H1 (cell line): Measurements from ENCODE around the gene DOCK1. TPM values are rescaled to one million over a fixed set of nuclear protein-coding genes. Genes with fewer than 3 reads are reported as not detected.

ENCODE experiments used
- CTCF ChIA-PET: fragments of 300-600 bp; sonication (Branson Sonifier 250); formaldehyde crosslinking; loops from one replicate; lab custom pipeline; 2021; ENCODE audit not compliant: partially characterized antibody; lab: Charles Lee
- POLR2A ChIA-PET: fragments of 300-600 bp; sonication (Branson Sonifier 250); formaldehyde crosslinking; loops from one replicate; lab custom pipeline; 2021; ENCODE audit warnings: inconsistent platforms; ENCODE audit not compliant: partially characterized antibody; lab: Charles Lee
- DNase-seq, 2 experiments: peaks; one replicate each; pipeline versions ENCODE4 v3.0.0 to v3.0.0-alpha.2; 2010 to 2022; ENCODE audit warnings: low spot score in 2 of 2, low read depth in 1 of 2, mixed read lengths in 1 of 2
- FAIRE-seq: peaks from 2 replicates; lab custom pipeline; 2011; peaks lifted over from hg19 to GRCh38; lab: Jason Lieb, UNC
- H2AFZ ChIP-seq: 2 replicates; pipeline ENCODE4 v1.8.1; 2012; ENCODE audit warnings: low read length, inconsistent platforms
- H2AK5ac ChIP-seq: 2 replicates; pipeline ENCODE4 v1.6.1; 2013; ENCODE audit warnings: low read depth, low read length
- H2BK120ac ChIP-seq: replicated peaks from 2 replicates; pipeline ENCODE3; 2013; ENCODE audit warnings: low read depth, low read length, inconsistent platforms
- H2BK12ac ChIP-seq: 2 replicates; pipeline ENCODE4 v1.6.1; 2013; ENCODE audit warnings: low read depth, low read length
- H2BK15ac ChIP-seq: 2 replicates; pipeline ENCODE4 v1.6.1; 2013; ENCODE audit warnings: low read length
- H2BK20ac ChIP-seq: 2 replicates; pipeline ENCODE4 v1.6.1; 2013; ENCODE audit warnings: low read length
- H2BK5ac ChIP-seq: 2 replicates; pipeline ENCODE4 v1.6.1; 2013; ENCODE audit warnings: low read depth, low read length
- H3K14ac ChIP-seq: 2 replicates; pipeline ENCODE4 v1.6.1; 2013; ENCODE audit warnings: inconsistent platforms; ENCODE audit not compliant: insufficient read length
- H3K18ac ChIP-seq: 2 replicates; pipeline ENCODE4 v1.6.1; 2013; ENCODE audit warnings: low read length; ENCODE audit errors: extremely low read depth
- H3K23ac ChIP-seq: 2 replicates; pipeline ENCODE4 v1.6.1; 2013; ENCODE audit warnings: inconsistent platforms; ENCODE audit not compliant: insufficient read length
- H3K23me2 ChIP-seq: 2 replicates; pipeline ENCODE4 v1.6.1; 2013; ENCODE audit warnings: low read depth, low read length
- H3K27ac ChIP-seq: 2 replicates; pipeline ENCODE4 v1.6.1; 2011; ENCODE audit warnings: low read depth, low read length, inconsistent platforms
- H3K27me3 ChIP-seq, 4 experiments: replicated peaks in 1 of 4; 1 replicate in 1 of 4; 2 replicates in 3 of 4; pipeline versions ENCODE4 v1.6.1 to v1.8.1; 2011 to 2013; ENCODE audit warnings: low read length in 3 of 4, mild to moderate bottlenecking in 3 of 4, inconsistent platforms in 2 of 4, mixed read lengths in 2 of 4, moderate library complexity in 1 of 4; ENCODE audit not compliant: control insufficient read depth in 3 of 4, insufficient read depth in 3 of 4; ENCODE audit errors: extremely low read depth in 1 of 4
- H3K36me3 ChIP-seq, 4 experiments: 2 replicates each; pipeline versions ENCODE4 v1.6.1 to v1.8.1; 2011 to 2013; ENCODE audit warnings: mild to moderate bottlenecking in 4 of 4, low read length in 3 of 4, moderate library complexity in 2 of 4, control low read depth in 1 of 4, inconsistent platforms in 1 of 4; ENCODE audit not compliant: insufficient read depth in 4 of 4, control insufficient read depth in 2 of 4
- H3K4ac ChIP-seq: replicated peaks from 2 replicates; pipeline ENCODE3; 2013; ENCODE audit warnings: low read length, low read depth, mixed read lengths, inconsistent platforms; ENCODE audit not compliant: insufficient read length
- H3K4me1 ChIP-seq, 4 experiments: replicated peaks in 1 of 4; 1 replicate in 1 of 4; 2 replicates in 3 of 4; pipeline versions ENCODE4 v1.6.1 to v1.8.1; 2011 to 2013; ENCODE audit warnings: low read length in 3 of 4, inconsistent platforms in 2 of 4, mixed read lengths in 1 of 4; ENCODE audit not compliant: insufficient read depth in 4 of 4, control insufficient read depth in 3 of 4
- H3K4me2 ChIP-seq, 2 experiments: 2 replicates each; pipeline versions ENCODE4 v1.6.1 to v1.8.1; 2011 to 2013; ENCODE audit warnings: low read depth in 2 of 2, low read length in 2 of 2, control low read depth in 1 of 2, inconsistent platforms in 1 of 2, mild to moderate bottlenecking in 1 of 2; ENCODE audit not compliant: insufficient read depth in 1 of 2
- H3K4me3 ChIP-seq, 4 experiments: fragments of 200-600, 300-600 bp in 1 of 4; sonication (generic), shearing (Covaris generic), sonication (Bioruptor Twin) in 1 of 4; 2 replicates each; pipeline versions ENCODE4 v1.5.1 to v1.8.1; 2011 to 2016; ENCODE audit warnings: low read length in 4 of 4, low read depth in 3 of 4, control low read depth in 2 of 4, inconsistent platforms in 2 of 4, mild to moderate bottlenecking in 2 of 4, mixed read lengths in 1 of 4, moderate library complexity in 1 of 4; ENCODE audit not compliant: insufficient read depth in 2 of 4; ENCODE audit errors: extremely low read depth in 1 of 4
- H3K56ac ChIP-seq: replicated peaks from 2 replicates; pipeline ENCODE3; 2013; ENCODE audit warnings: low read depth, mild to moderate bottlenecking, mixed read lengths, low read length, inconsistent platforms; ENCODE audit not compliant: insufficient read length
- H3K79me1 ChIP-seq: 2 replicates; pipeline ENCODE4 v1.6.1; 2013; ENCODE audit warnings: low read depth, low read length, control low read depth
- H3K79me2 ChIP-seq, 2 experiments: 2 replicates each; pipeline versions ENCODE4 v1.6.1 to v1.8.1; 2012 to 2013; ENCODE audit warnings: low read length in 2 of 2, mild to moderate bottlenecking in 2 of 2, inconsistent platforms in 1 of 2; ENCODE audit not compliant: insufficient read depth in 2 of 2, control insufficient read depth in 1 of 2
- H3K9ac ChIP-seq, 4 experiments: replicated peaks in 1 of 4; 1 replicate in 1 of 4; 2 replicates in 3 of 4; pipeline versions ENCODE4 v1.6.1 to v1.8.1; 2011 to 2013; ENCODE audit warnings: low read depth in 3 of 4, low read length in 3 of 4, control low read depth in 2 of 4, mild to moderate bottlenecking in 2 of 4, moderate library complexity in 2 of 4, inconsistent platforms in 1 of 4; ENCODE audit errors: extremely low read depth in 1 of 4
- H3K9me3 ChIP-seq, 2 experiments: 2 replicates each; pipeline versions ENCODE4 v1.6.1 to v1.8.1; 2012 to 2013; ENCODE audit warnings: mild to moderate bottlenecking in 2 of 2, moderate library complexity in 2 of 2, control low read depth in 1 of 2, inconsistent platforms in 1 of 2, low read depth in 1 of 2, low read length in 1 of 2, mixed read lengths in 1 of 2; ENCODE audit not compliant: insufficient read depth in 2 of 2
- H4K20me1 ChIP-seq, 2 experiments: replicated peaks in 1 of 2; 2 replicates each; pipeline versions ENCODE3 to v1.8.1; 2011 to 2013; ENCODE audit warnings: inconsistent platforms in 2 of 2, low read length in 2 of 2, mild to moderate bottlenecking in 1 of 2; ENCODE audit not compliant: insufficient read depth in 2 of 2, control insufficient read depth in 1 of 2
- H4K5ac ChIP-seq: 2 replicates; pipeline ENCODE4 v1.6.1; 2013; ENCODE audit warnings: low read length, low read depth, mixed read lengths, inconsistent platforms; ENCODE audit not compliant: insufficient read length
- H4K8ac ChIP-seq: 2 replicates; pipeline ENCODE4 v1.8.0; 2013; ENCODE audit warnings: mild to moderate bottlenecking, moderate library complexity, low read length, inconsistent platforms; ENCODE audit not compliant: insufficient read depth; ENCODE audit errors: extremely low read depth
- H4K91ac ChIP-seq: replicated peaks from 2 replicates; pipeline ENCODE3; 2013; ENCODE audit warnings: low read length, mixed read lengths, inconsistent platforms; ENCODE audit not compliant: insufficient read length
- ATF2 ChIP-seq: IDR thresholded peaks from 2 replicates; pipeline ENCODE4 v1.6.1; 2012; ENCODE audit warnings: low read length, inconsistent platforms
- CHD2 ChIP-seq: IDR thresholded peaks from 2 replicates; pipeline ENCODE4 v1.6.1; 2012; ENCODE audit warnings: low read length, improper control_type of control experiment
- CREB1 ChIP-seq: IDR thresholded peaks from 2 replicates; pipeline ENCODE4 v1.6.1; 2012; ENCODE audit warnings: inconsistent platforms
- EP300 ChIP-seq, 2 experiments: IDR thresholded peaks; 1 replicate in 1 of 2; 2 replicates in 1 of 2; pipeline ENCODE4 v1.6.1; 2011 to 2012; ENCODE audit warnings: low read depth in 2 of 2, low read length in 2 of 2, mild to moderate bottlenecking in 2 of 2, borderline replicate concordance in 1 of 2, inconsistent platforms in 1 of 2, moderate library complexity in 1 of 2
- JUN ChIP-seq: IDR thresholded peaks from 2 replicates; pipeline ENCODE4 v1.6.1; 2011; ENCODE audit warnings: low read depth, mild to moderate bottlenecking, improper control_type of control experiment, low read length
- JUND ChIP-seq: IDR thresholded peaks from 2 replicates; pipeline ENCODE4 v1.6.1; 2011; ENCODE audit warnings: mild to moderate bottlenecking, improper control_type of control experiment, low read length
- KDM1A ChIP-seq: fragments of 200-600, 300-600 bp; sonication (generic); IDR thresholded peaks from 2 replicates; pipeline ENCODE4 v1.7.1; 2016; ENCODE audit warnings: mild to moderate bottlenecking, low read length, borderline replicate concordance
- KDM5A ChIP-seq: fragments of 200-600 bp; IDR thresholded peaks from 2 replicates; pipeline ENCODE4 v1.7.1; 2012; ENCODE audit warnings: mild to moderate bottlenecking, low read length, inconsistent platforms, mixed read lengths
- NRF1 ChIP-seq: IDR thresholded peaks from 2 replicates; pipeline ENCODE4 v1.6.1; 2011; ENCODE audit warnings: mild to moderate bottlenecking, low read depth, low read length, improper control_type of control experiment
- RXRA ChIP-seq: IDR thresholded peaks from 2 replicates; pipeline ENCODE4 v1.6.1; 2011; ENCODE audit warnings: low read depth, mild to moderate bottlenecking, low read length, moderate library complexity; ENCODE audit not compliant: insufficient read depth
- SIN3A ChIP-seq, 2 experiments: IDR thresholded peaks in 1 of 2; conservative IDR thresholded peaks in 1 of 2; 2 replicates each; pipeline ENCODE4 v1.6.1; 2011 to 2012; ENCODE audit warnings: low read length in 2 of 2, improper control_type of control experiment in 1 of 2, low read depth in 1 of 2, mild to moderate bottlenecking in 1 of 2
- SIRT6 ChIP-seq: IDR thresholded peaks from one replicate; pipeline ENCODE4 v1.7.1; 2012; ENCODE audit warnings: low read length, inconsistent platforms
- TAF7 ChIP-seq: optimal IDR thresholded peaks from 2 replicates; pipeline ENCODE3; 2011; ENCODE audit warnings: low read depth, mild to moderate bottlenecking, inconsistent platforms, low read length, moderate library complexity, borderline replicate concordance
- WGBS, 2 experiments: shearing (Covaris generic) in 1 of 2; methylation state at CpG; one replicate each; pipeline versions ENCODE4 v1.1.6 to v1.1.7; 2013 to 2015; ENCODE audit warnings: low lambda C conversion rate in 2 of 2, mixed read lengths in 2 of 2, inconsistent platforms in 1 of 2, low coverage in 1 of 2, missing lambda C conversion rate in 1 of 2; ENCODE audit not compliant: insufficient replicate concordance in 2 of 2, insufficient coverage in 1 of 2, insufficient read length in 1 of 2; ENCODE audit errors: extremely low coverage in 1 of 2, missing lambda C conversion rate in 1 of 2; 5-methylcytosine and 5-hydroxymethylcytosine counted together
- polyA plus RNA-seq, 7 experiments: library from polyadenylated mRNA; depleted of rRNA in 3 of 7; stranded (reverse) in 5 of 7; unstranded in 2 of 7; fragments of >200 nt in 5 of 7; fragments of 200-250 nt in 2 of 7; gene quantifications; 1 replicate in 5 of 7; 2 replicates in 1 of 7; 4 replicates in 1 of 7; pipeline versions ENCODE4 v1.2.1 to v1.2.3, GENCODE V29; 2011 to 2013; ENCODE audit warnings: missing spikeins in 2 of 7, mixed read lengths in 2 of 7
- total RNA-seq: library from RNA; stranded (reverse); fragmentation: NEBNext Ultra II Directional; extraction: Animal tissue kit (Norgen Biotek cat#: 25700); gene quantifications from 2 replicates; pipeline ENCODE4 v1.2.1, GENCODE V29; 2021

The DOCK1 gene
- total and polyA plus RNA-seq, 2 of the 8 experiments (the other 6 are each of a cell fraction or from before 2014, with no cell fraction given) = 11.6 to 53.0 TPM

- CTCF ChIA-PET = interaction anchor here (0.8 to 1.4 kb wide), 4 partner anchors 10 to 126 kb away, joined by 3 read pairs; no protein-coding TSS in a partner anchor
- Histone ChIP-seq H3K4ac (no peak overlapping the region), H3K23me2 (no peaks in the 10 kb centered on the region), H3K79me1 (no peaks in the 10 kb centered on the region), H2AFZ (no peak overlapping the region), H3K23ac (no peak overlapping the region), H3K27ac (no peak overlapping the region), H3K79me2 (no peaks in the 10 kb centered on the region), H3K27me3 (no peaks in the 10 kb centered on the region), H3K4me2 (no peak overlapping the region), H3K4me3 (no peak overlapping the region), H4K20me1 (peaks cover 0 to 1% of the 10 kb centered on the region in 2 experiments), H3K4me1 (peaks cover 0 to 2% (median 0%) of the 10 kb centered on the region in 4 experiments; a peak in 3 of 7 replicates), H3K9me3 (no peaks in the 10 kb centered on the region), H2BK12ac (no peak overlapping the region), H4K5ac (no peak overlapping the region), H2BK5ac (no peak overlapping the region), H3K18ac (no peak overlapping the region), H3K9ac (no peak overlapping the region), H3K36me3 (no peaks in the 10 kb centered on the region), H2BK15ac (no peak overlapping the region), H3K14ac (no peak overlapping the region), H2BK20ac (no peak overlapping the region; the same call in 1 of the 2 replicates), H4K91ac (no peak overlapping the region), H2BK120ac (no peak overlapping the region), H4K8ac (no peak overlapping the region), H3K56ac (no peak overlapping the region), H2AK5ac (no peak overlapping the region)
- DNase-seq (no peak), FAIRE-seq (no peak)
- POLR2A ChIA-PET = no interaction called here
- 88% methylated on average over 6 of the region's 6 CpGs; no CpG with 5 or more reads in 1 of the 2 experiments for WGBS, 2 experiments
- TF ChIP-seq SIN3A (conservative IDR thresholded peaks at IDR 0.05 in 1 of 2, IDR thresholded peaks at IDR 0.05 in 1 of 2; ENCODE audit: low read depth in 1 of 2, low read length in 2 of 2) = no peak
- TF ChIP-seq SIRT6 = no peak
- TF ChIP-seq ATF2 = no peak
- TF ChIP-seq KDM1A = no peak
- no peak for TF ChIP-seq JUND
- TF ChIP-seq CHD2 = no peak
- no peak for TF ChIP-seq JUN
- no peak for TF ChIP-seq CREB1
- no peak for TF ChIP-seq RXRA
- TF ChIP-seq EP300 (IDR thresholded peaks at IDR 0.05; ENCODE audit: borderline replicate concordance in 1 of 2, low read depth in 2 of 2, low read length in 2 of 2) = no peak
- TF ChIP-seq NRF1 = no peak
- no peak for TF ChIP-seq KDM5A
- TF ChIP-seq TAF7 = no peak
Observed at GRCh38 chr10:127314797-127315196, 409.6 kb downstream of the DOCK1 start.
